Nephron (organoid): ENCODE data around the gene ATP8A2.

Experiments used
- H3K27ac Mint-ChIP-seq, 3 experiments: 2 replicates each; pipeline ENCODE4 v1.8.0; 2020; ENCODE audit warnings: mixed read lengths in 3 of 3, mild to moderate bottlenecking in 2 of 3, moderate library complexity in 1 of 3
- H3K27me3 Mint-ChIP-seq: 2 replicates; pipeline ENCODE4 v1.8.0; 2021; ENCODE audit warnings: low read depth, mild to moderate bottlenecking, moderate library complexity, mixed read lengths
- H3K36me3 Mint-ChIP-seq: 2 replicates; pipeline ENCODE4 v1.8.0; 2020; ENCODE audit warnings: low read depth, mixed read lengths
- H3K4me1 Mint-ChIP-seq: 2 replicates; pipeline ENCODE4 v1.8.0; 2020; ENCODE audit warnings: mixed read lengths
- H3K4me3 Mint-ChIP-seq, 3 experiments: 2 replicates each; pipeline ENCODE4 v1.8.0; 2020; ENCODE audit warnings: mild to moderate bottlenecking in 3 of 3, mixed read lengths in 3 of 3, moderate library complexity in 2 of 3
- H3K9me3 Mint-ChIP-seq: 2 replicates; pipeline ENCODE4 v1.8.0; 2020; ENCODE audit warnings: mixed read lengths
- CTCF ChIP-seq, 3 experiments: fragments of 200-600 bp; sonication (generic); IDR thresholded peaks; one replicate each; pipeline ENCODE4 v1.5.0; 2021; ENCODE audit warnings: antibody characterized with exemption in 3 of 3; ENCODE audit not compliant: unreplicated experiment in 3 of 3

The ATP8A2 gene

GRCh38 chr13:25371875-25372283 lies at the start of gene ATP8A2:
ATP8A2 (plus strand) TSS chr13:25371974; CDS start chr13:25372213, 239 bp downstream.
- no peaks in the 10 kb centered on the region for H3K36me3 Mint-ChIP-seq
- H3K4me3 Mint-ChIP-seq, result peak within 1 kb of the TSS; percentile 84 to 92 (median 89)
- TF ChIP-seq CTCF (IDR thresholded peaks at IDR 0.05; ENCODE audit: unreplicated experiment in 3 of 3), result no peak
- peaks cover 83% of the 10 kb centered on the region for H3K27me3 Mint-ChIP-seq
- H3K27ac Mint-ChIP-seq, result peak within 1 kb of the TSS in 2 of 3 experiments; percentile 55 to 73
- no peaks in the 10 kb centered on the region for H3K9me3 Mint-ChIP-seq
- peaks cover 28% of the 10 kb centered on the region for H3K4me1 Mint-ChIP-seq

- H3K9me3 Mint-ChIP-seq, result no peaks in the 10 kb centered on the region
- no peak for TF ChIP-seq CTCF (IDR thresholded peaks at IDR 0.05; ENCODE audit: unreplicated experiment in 3 of 3)
- no peaks in the 10 kb centered on the region for H3K4me1 Mint-ChIP-seq
- no peak overlapping the region for H3K4me3 Mint-ChIP-seq
- H3K27ac Mint-ChIP-seq, result no peak overlapping the region
- peaks cover 34% of the 10 kb centered on the region for H3K36me3 Mint-ChIP-seq
- no peaks in the 10 kb centered on the region for H3K27me3 Mint-ChIP-seq
These were observed 47.7 kb upstream of the ATP8A2 start for GRCh38 chr13:25324100-25324499.

- H3K4me3 Mint-ChIP-seq, result no peak overlapping the region
- H3K9me3 Mint-ChIP-seq, result no peaks in the 10 kb centered on the region
- H3K4me1 Mint-ChIP-seq, result no peaks in the 10 kb centered on the region
- no peaks in the 10 kb centered on the region for H3K27me3 Mint-ChIP-seq
- no peak for TF ChIP-seq CTCF (IDR thresholded peaks at IDR 0.05; ENCODE audit: unreplicated experiment in 3 of 3)
- peak overlapping the region in 2 of 3 experiments; percentile 53 to 55 for H3K27ac Mint-ChIP-seq
- H3K36me3 Mint-ChIP-seq, result peaks cover 58% of the 10 kb centered on the region
These were observed 42.1 kb upstream of the ATP8A2 start for GRCh38 chr13:25329706-25330105.

GRCh38 chr13:25330541-25330940 lies 41.2 kb upstream of the ATP8A2 start:
- TF ChIP-seq CTCF (IDR thresholded peaks at IDR 0.05; ENCODE audit: unreplicated experiment in 3 of 3), result no peak
- H3K27ac Mint-ChIP-seq, result peak overlapping the region in 2 of 3 experiments; percentile 53 to 55
- no peaks in the 10 kb centered on the region for H3K27me3 Mint-ChIP-seq
- H3K4me1 Mint-ChIP-seq, result no peaks in the 10 kb centered on the region
- no peak overlapping the region for H3K4me3 Mint-ChIP-seq
- H3K9me3 Mint-ChIP-seq, result no peaks in the 10 kb centered on the region
- H3K36me3 Mint-ChIP-seq, result peaks cover 53% of the 10 kb centered on the region

GRCh38 chr13:25335856-25336255 lies 35.9 kb upstream of the ATP8A2 start:
- H3K36me3 Mint-ChIP-seq, result peaks cover 49% of the 10 kb centered on the region
- no peaks in the 10 kb centered on the region for H3K4me1 Mint-ChIP-seq
- TF ChIP-seq CTCF (IDR thresholded peaks at IDR 0.05; ENCODE audit: unreplicated experiment in 3 of 3), result no peak
- no peaks in the 10 kb centered on the region for H3K9me3 Mint-ChIP-seq
- H3K27me3 Mint-ChIP-seq, result no peaks in the 10 kb centered on the region
- H3K4me3 Mint-ChIP-seq, result no peak overlapping the region
- no peak overlapping the region for H3K27ac Mint-ChIP-seq

- no peaks in the 10 kb centered on the region for H3K4me1 Mint-ChIP-seq
- H3K27ac Mint-ChIP-seq, result no peak overlapping the region
- no peaks in the 10 kb centered on the region for H3K27me3 Mint-ChIP-seq
- TF ChIP-seq CTCF (IDR thresholded peaks at IDR 0.05; ENCODE audit: unreplicated experiment in 3 of 3), result no peak
- no peaks in the 10 kb centered on the region for H3K9me3 Mint-ChIP-seq
- H3K4me3 Mint-ChIP-seq, result no peak overlapping the region
- peaks cover 4% of the 10 kb centered on the region for H3K36me3 Mint-ChIP-seq
These were observed 26.2 kb upstream of the ATP8A2 start for GRCh38 chr13:25345576-25345975.
